A673 (cell line): ENCODE data around the gene FAM180B. TPM values are rescaled to one million over a fixed set of nuclear protein-coding genes. Genes with fewer than 3 reads are reported as not detected.

Source experiments
- BruUV-seq: library from RNA; stranded (reverse); fragments of 400-500 nt; replicated peaks from 2 replicates; lab custom pipeline; 2021; lab: Mats Ljungman, UMichigan
- CTCF ChIA-PET: fragments of 300-600 bp; sonication (Branson Sonifier 250); formaldehyde crosslinking; loops from one replicate; lab custom pipeline; 2022; ENCODE audit warnings: antibody characterized with exemption; lab: Charles Lee
- POLR2A ChIA-PET: fragments of 300-600 bp; sonication (Branson Sonifier 250); formaldehyde crosslinking; loops from one replicate; lab custom pipeline; 2022; ENCODE audit warnings: antibody characterized with exemption; ENCODE audit not compliant: low non-redundant PET; lab: Charles Lee
- DNase-seq: peaks from one replicate; pipeline ENCODE4 v3.0.0-alpha.2; 2015; ENCODE audit warnings: low spot score
- H3K27ac ChIP-seq: fragments of 200-600 bp; sonication (generic); 2 replicates; pipeline ENCODE4 v1.5.1; 2016; ENCODE audit warnings: mixed run types, low read depth, mild to moderate bottlenecking, mixed read lengths, antibody characterized with exemption, low read length; ENCODE audit not compliant: poor library complexity, severe bottlenecking
- H3K27me3 ChIP-seq: fragments of 200-600 bp; sonication (generic); replicated peaks from 2 replicates; pipeline ENCODE4 v1.6.1; 2017; ENCODE audit warnings: mixed run types, low read depth, mild to moderate bottlenecking, mixed read lengths, antibody characterized with exemption, low read length; ENCODE audit not compliant: insufficient read depth, poor library complexity
- H3K36me3 ChIP-seq: fragments of 200-600 bp; sonication (generic); 2 replicates; pipeline ENCODE4 v1.6.1; 2016; ENCODE audit warnings: mixed run types, mild to moderate bottlenecking, mixed read lengths, antibody characterized with exemption, low read length; ENCODE audit not compliant: insufficient read depth, poor library complexity, severe bottlenecking
- H3K4me1 ChIP-seq: fragments of 200-600 bp; sonication (generic); 2 replicates; pipeline ENCODE4 v1.6.1; 2017; ENCODE audit warnings: mixed run types, mild to moderate bottlenecking, mixed read lengths, antibody characterized with exemption, low read length; ENCODE audit not compliant: insufficient read depth, poor library complexity, severe bottlenecking
- H3K4me3 ChIP-seq: fragments of 200-600 bp; sonication (generic); 2 replicates; pipeline ENCODE4 v1.5.1; 2016; ENCODE audit warnings: low read depth, mixed run types, mild to moderate bottlenecking, mixed read lengths, low read length; ENCODE audit not compliant: poor library complexity, severe bottlenecking
- H3K9me3 ChIP-seq: fragments of 200-600 bp; sonication (generic); 2 replicates; pipeline ENCODE4 v1.6.1; 2016; ENCODE audit warnings: mixed run types, low read depth, mild to moderate bottlenecking, mixed read lengths, antibody characterized with exemption, low read length; ENCODE audit not compliant: poor library complexity, severe bottlenecking
- EZH2 ChIP-seq: fragments of 200-600 bp; sonication (generic); IDR thresholded peaks from 2 replicates; pipeline ENCODE4 v1.6.1; 2017; ENCODE audit warnings: borderline replicate concordance, low read depth, mild to moderate bottlenecking, mixed read lengths, antibody characterized with exemption, low read length; ENCODE audit not compliant: poor library complexity, severe bottlenecking
- intact Hi-C: fragments of 100-400 bp; cut with micrococcal nuclease; formaldehyde crosslinking; loops from one replicate; pipeline ENCODE4 v1.10.0; 2022; ENCODE audit not compliant: unreplicated experiment
- total RNA-seq: library from RNA; stranded (reverse); gene quantifications from 2 replicates; pipeline ENCODE4 v1.2.3, GENCODE V29; 2021
- TF ChIP-seq, protein P1 (sequence below): fragments of 300-800, 200-600 bp; sonication (generic); conservative IDR thresholded peaks from 2 replicates; pipeline ENCODE4 v1.5.1; 2017; ENCODE audit warnings: low read depth, mild to moderate bottlenecking, antibody characterized with exemption, low read length, moderate library complexity, mixed read lengths

The FAM180B gene
- total RNA-seq, 1 experiment from 2014 or later: 0.62 TPM

DNA sequence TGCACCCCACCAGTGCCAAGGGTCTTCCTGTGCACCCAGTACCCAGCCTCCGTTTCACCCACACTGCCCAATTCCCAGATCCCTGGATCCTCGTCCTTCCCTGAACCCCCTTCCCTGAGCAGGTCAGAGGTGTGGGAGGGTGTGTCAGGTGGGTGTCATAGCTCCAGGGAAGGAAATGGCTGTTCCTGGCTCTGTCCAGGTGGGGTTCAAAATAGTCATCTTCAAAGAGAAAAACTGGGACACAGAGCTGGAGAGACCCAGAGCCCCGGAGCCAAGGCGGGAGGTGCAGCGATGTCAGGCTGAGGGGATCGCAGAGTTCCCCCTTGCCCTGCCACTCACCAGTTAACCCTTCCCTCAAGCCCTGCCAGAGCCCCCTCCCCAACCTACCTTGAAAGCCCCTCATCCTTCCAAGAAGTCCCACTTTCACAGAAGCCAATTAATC, 7.0 kb downstream of the FAM180B start:
- H3K4me3 ChIP-seq: peak overlapping the region; percentile 51
- intact Hi-C loops: no loop called here
- H3K27me3 ChIP-seq: peaks cover 32% of the 10 kb centered on the region
- H3K27ac ChIP-seq: no peak overlapping the region
- H3K9me3 ChIP-seq: no peaks in the 10 kb centered on the region
- ChIA-PET POLR2A (interaction anchor here (0.6 to 0.7 kb wide), 2 partner anchors 58 to 169 kb away, joined by 4 to 9 read pairs; no protein-coding TSS in a partner anchor), CTCF (no interaction called here)
- BruUV-seq: no TSS peak
- H3K4me1 ChIP-seq: no peaks in the 10 kb centered on the region
- TF ChIP-seq, protein P1, sequence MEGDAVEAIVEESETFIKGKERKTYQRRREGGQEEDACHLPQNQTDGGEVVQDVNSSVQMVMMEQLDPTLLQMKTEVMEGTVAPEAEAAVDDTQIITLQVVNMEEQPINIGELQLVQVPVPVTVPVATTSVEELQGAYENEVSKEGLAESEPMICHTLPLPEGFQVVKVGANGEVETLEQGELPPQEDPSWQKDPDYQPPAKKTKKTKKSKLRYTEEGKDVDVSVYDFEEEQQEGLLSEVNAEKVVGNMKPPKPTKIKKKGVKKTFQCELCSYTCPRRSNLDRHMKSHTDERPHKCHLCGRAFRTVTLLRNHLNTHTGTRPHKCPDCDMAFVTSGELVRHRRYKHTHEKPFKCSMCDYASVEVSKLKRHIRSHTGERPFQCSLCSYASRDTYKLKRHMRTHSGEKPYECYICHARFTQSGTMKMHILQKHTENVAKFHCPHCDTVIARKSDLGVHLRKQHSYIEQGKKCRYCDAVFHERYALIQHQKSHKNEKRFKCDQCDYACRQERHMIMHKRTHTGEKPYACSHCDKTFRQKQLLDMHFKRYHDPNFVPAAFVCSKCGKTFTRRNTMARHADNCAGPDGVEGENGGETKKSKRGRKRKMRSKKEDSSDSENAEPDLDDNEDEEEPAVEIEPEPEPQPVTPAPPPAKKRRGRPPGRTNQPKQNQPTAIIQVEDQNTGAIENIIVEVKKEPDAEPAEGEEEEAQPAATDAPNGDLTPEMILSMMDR: no peak
- TF ChIP-seq EZH2: no peak
- DNase-seq: no peak
- no peaks in the 10 kb centered on the region for H3K36me3 ChIP-seq

GRCh38 chr11:47593934-47594855, 7.7 kb downstream of the FAM180B start, which contains the start of gene C1QTNF4:
Gene C1QTNF4, minus strand, starts transcription at chr11:47594411. Its CDS starts 3,601 bp downstream, at chr11:47590810.
- H3K4me1 ChIP-seq: peaks cover 3% of the 10 kb centered on the region
- no peak for DNase-seq
- no peaks in the 10 kb centered on the region for H3K9me3 ChIP-seq
- no peak within 1 kb of the TSS for H3K27ac ChIP-seq
- POLR2A ChIA-PET: interaction anchor here (0.6 kb wide), 1 partner anchor 58 kb away, joined by 9 read pairs; no protein-coding TSS in a partner anchor
- no peaks in the 10 kb centered on the region for H3K36me3 ChIP-seq
- no TSS peak for BruUV-seq
- CTCF ChIA-PET: no interaction called here
- H3K27me3 ChIP-seq: peaks cover 32% of the 10 kb centered on the region
- intact Hi-C loops: no loop called here
- H3K4me3 ChIP-seq: peak within 1 kb of the TSS; percentile 51
- TF ChIP-seq, protein P1: no peak
- TF ChIP-seq EZH2: peak; percentile 96

DNA sequence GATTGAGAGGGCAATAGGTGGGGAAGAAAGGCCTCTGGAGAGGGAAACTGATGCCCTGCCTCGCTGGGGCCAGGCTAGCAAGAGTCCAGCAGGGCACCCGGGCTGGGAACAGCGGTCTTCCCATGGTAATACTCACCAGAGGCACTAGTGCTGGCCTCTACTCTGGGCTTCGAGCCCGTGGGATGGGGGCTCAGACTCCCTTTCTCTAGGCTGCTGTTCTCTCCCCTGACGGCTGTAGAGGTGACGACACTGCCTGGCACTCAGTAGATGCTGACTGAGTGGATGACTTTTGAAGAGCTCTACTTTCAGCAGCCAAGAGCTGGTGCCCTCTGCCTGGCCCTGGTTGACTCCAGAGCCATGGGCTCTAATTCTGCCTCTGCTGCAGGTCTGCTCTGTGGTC, 8.6 kb downstream of the FAM180B start:
- Histone ChIP-seq H3K4me1 (peaks cover 10% of the 10 kb centered on the region), H3K27me3 (peaks cover 32% of the 10 kb centered on the region), H3K4me3 (no peak overlapping the region), H3K9me3 (no peaks in the 10 kb centered on the region), H3K27ac (no peak overlapping the region), H3K36me3 (no peaks in the 10 kb centered on the region)
- POLR2A ChIA-PET: interaction anchor here (0.6 to 1.1 kb wide), 2 partner anchors 32 to 988 kb away, joined by 3 read pairs; no protein-coding TSS in a partner anchor
- intact Hi-C loops: no loop called here
- no TSS peak for BruUV-seq
- CTCF ChIA-PET: no interaction called here
- TF ChIP-seq, protein P1: no peak
- DNase-seq: no peak
